Bronchial epithelial cell (primary cell): ENCODE data around the gene VSTM4. TPM values are rescaled to one million over a fixed set of nuclear protein-coding genes. Genes with fewer than 3 reads are reported as not detected.

Source experiments
- DNase-seq: peaks from one replicate; pipeline ENCODE4 v3.0.0-alpha.2; 2010; ENCODE audit warnings: low read depth
- FAIRE-seq: peaks from 2 replicates; lab custom pipeline; 2011; peaks lifted over from hg19 to GRCh38; lab: Jason Lieb, UNC
- H3K27me3 ChIP-seq: 2 replicates; pipeline ENCODE4 v1.5.1; 2011; ENCODE audit warnings: low read length; ENCODE audit not compliant: control insufficient read depth, insufficient read depth
- H3K36me3 ChIP-seq: 2 replicates; pipeline ENCODE4 v1.5.1; 2011; ENCODE audit warnings: low read length; ENCODE audit not compliant: control insufficient read depth, insufficient read depth
- H3K4me3 ChIP-seq: 2 replicates; pipeline ENCODE4 v1.5.1; 2011; ENCODE audit warnings: mild to moderate bottlenecking, low read depth, low read length, control low read depth
- CTCF ChIP-seq: IDR thresholded peaks from 2 replicates; pipeline ENCODE4 v1.5.1; 2011; ENCODE audit warnings: mild to moderate bottlenecking, moderate library complexity, low read length, control low read depth, inconsistent platforms; ENCODE audit not compliant: insufficient read depth, severe bottlenecking
- total RNA-seq: library from RNA; depleted of rRNA; stranded (reverse); fragments of >200 nt; gene quantifications from 2 replicates; pipeline ENCODE4 v1.2.1, GENCODE V29; 2014

Gene VSTM4
- total RNA-seq, 1 donor from 2014 or later, result under 0.01 TPM

DNA sequence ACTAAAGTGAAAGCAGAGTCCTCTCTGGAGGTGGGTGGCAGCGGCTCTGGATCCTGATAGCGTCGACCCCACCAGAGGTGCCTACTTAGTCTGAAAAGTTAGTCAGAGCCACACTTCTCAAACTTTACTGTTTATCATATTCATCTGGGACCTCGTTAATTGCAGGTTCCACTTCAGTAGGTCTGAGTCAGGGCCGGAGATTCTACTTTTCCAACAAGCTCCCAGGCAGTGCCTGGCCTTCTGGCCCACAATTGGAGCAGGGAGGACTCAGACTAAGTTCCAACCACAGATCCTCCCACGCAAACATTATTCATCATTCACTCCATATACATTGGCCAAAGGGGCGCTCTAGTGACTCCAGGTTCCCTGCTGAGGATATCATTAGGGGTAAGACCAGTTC is 78.1 kb downstream of the VSTM4 start:
- Histone ChIP-seq H3K27me3 (no peaks in the 10 kb centered on the region), H3K36me3 (no peaks in the 10 kb centered on the region), H3K4me3 (no peak overlapping the region)
- TF ChIP-seq CTCF, result no peak
- FAIRE-seq (no peak), DNase-seq (peak; percentile 1)

DNA sequence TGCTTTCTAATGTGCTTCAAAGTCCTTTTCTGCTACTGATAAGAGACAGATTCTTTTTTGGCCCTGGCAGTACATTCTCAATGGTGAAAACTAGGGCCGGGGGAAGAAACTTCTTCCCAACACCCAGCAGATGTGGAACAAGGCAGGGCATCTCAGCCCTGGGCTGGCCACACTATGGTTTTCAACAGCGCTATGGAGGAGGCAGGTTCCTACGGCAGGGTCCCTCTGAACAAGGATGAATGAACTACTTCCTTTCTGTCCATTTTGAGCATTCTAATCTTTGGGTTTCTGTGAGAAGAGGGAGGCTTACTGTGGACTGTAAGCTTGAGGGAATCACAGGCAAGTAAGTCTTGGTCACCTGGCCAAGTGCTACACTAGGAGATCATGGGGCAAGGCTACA is 78.7 kb downstream of the VSTM4 start:
- TF ChIP-seq CTCF, result no peak
- Histone ChIP-seq H3K4me3 (no peak overlapping the region), H3K36me3 (no peaks in the 10 kb centered on the region), H3K27me3 (no peaks in the 10 kb centered on the region)
- FAIRE-seq, result no peak
- no peak for DNase-seq

DNA sequence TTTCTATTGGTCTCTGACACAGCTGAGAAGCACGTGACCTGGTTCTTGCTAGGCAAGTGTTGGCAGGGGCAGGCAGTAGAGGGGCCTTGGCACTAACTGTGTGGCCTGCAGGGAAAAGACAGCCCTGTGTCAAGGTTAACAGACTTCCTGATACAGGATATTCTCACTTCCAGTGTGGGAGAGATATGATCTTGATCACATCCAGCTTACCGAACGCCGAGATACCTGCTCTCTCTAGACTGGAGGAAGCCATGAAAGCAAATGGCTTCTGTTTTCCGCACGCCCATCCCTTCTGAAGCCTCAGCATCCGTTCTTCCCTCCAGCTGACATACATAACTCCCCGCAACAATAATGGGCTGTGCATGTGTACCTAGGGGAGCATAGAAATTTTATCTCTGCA is 79.4 kb downstream of the VSTM4 start:
- TF ChIP-seq CTCF, result no peak
- no peak overlapping the region for H3K4me3 ChIP-seq
- no peaks in the 10 kb centered on the region for H3K27me3 ChIP-seq
- no peaks in the 10 kb centered on the region for H3K36me3 ChIP-seq
- no peak for FAIRE-seq
- no peak for DNase-seq

DNA sequence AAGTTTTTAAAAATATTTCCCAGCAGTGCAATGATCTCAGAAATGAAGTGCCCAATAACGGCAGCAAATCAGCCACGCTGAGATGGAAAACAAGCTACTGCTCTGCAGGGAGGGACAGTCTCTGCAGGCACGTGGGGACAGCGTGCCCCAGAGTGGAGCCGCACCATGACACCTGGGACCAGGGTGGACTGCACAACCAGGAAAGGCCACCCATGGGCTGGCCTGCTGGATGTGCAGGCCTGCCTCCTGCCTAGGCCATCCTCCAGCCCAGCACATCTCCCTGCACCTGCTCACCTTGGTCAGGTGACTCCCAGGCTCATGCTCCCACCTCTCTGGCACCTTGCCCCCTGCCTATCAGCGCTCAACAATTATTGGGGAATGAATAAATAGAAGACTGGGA is 80.4 kb downstream of the VSTM4 start:
- no peak for TF ChIP-seq CTCF
- DNase-seq (no peak), FAIRE-seq (no peak)
- Histone ChIP-seq H3K27me3 (no peaks in the 10 kb centered on the region), H3K36me3 (no peaks in the 10 kb centered on the region), H3K4me3 (no peak overlapping the region)

- Histone ChIP-seq H3K27me3 (no peaks in the 10 kb centered on the region), H3K36me3 (no peaks in the 10 kb centered on the region), H3K4me3 (no peak overlapping the region)
- FAIRE-seq (no peak), DNase-seq (no peak)
- TF ChIP-seq CTCF, result no peak
Measured at GRCh38 chr10:49033939-49034338, 81.4 kb downstream of the VSTM4 start.

DNA sequence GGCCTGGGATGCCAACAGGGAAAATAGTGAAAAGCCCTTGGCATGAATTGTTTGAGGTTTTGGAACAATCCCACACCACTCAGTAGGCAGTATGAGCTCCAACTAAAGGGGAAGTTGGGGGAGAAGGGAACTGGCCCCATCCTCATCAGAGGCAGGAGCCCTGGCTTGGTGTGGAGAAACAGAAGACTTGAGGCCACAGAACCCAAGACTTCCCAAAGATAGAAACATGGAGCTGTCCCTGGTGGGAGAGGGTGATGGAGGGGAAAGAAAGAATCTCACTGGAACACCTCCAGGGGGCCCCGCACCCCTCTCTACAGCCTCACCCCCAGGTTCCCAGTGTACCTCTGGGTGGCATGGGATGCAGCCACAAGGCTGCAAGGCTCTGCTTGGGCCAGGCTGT is 85.7 kb downstream of the VSTM4 start:
- TF ChIP-seq CTCF, result no peak
- Histone ChIP-seq H3K27me3 (no peaks in the 10 kb centered on the region), H3K4me3 (no peak overlapping the region), H3K36me3 (no peaks in the 10 kb centered on the region)
- FAIRE-seq (no peak), DNase-seq (no peak)
